Transverse colon (tissue), 3 donors: ENCODE measurements around the gene SIRT2.

Source experiments
- EP300 ChIP-seq: sonication (generic); formaldehyde crosslinking; IDR thresholded peaks from one replicate; pipeline ENCODE4 v1.6.1; 2017; ENCODE audit warnings: antibody characterized with exemption, low read depth
- POLR2A ChIP-seq: fragments of 450-650 bp; IDR thresholded peaks from one replicate; pipeline ENCODE4 v1.6.1; 2016; ENCODE audit warnings: antibody characterized with exemption, mild to moderate bottlenecking, moderate library complexity
- TF ChIP-seq, protein P1 (sequence below), 5 experiments: fragments of 200-600 bp in 3 of 5; fragments of 450-650 bp in 2 of 5; sonication (generic) in 3 of 5; IDR thresholded peaks; 1 replicate in 2 of 5; 2 replicates in 3 of 5; pipeline ENCODE4 v1.5.1; 2016 to 2017; ENCODE audit warnings: antibody characterized with exemption in 5 of 5, inconsistent platforms in 3 of 5, mild to moderate bottlenecking in 2 of 5, moderate library complexity in 1 of 5

DNA sequence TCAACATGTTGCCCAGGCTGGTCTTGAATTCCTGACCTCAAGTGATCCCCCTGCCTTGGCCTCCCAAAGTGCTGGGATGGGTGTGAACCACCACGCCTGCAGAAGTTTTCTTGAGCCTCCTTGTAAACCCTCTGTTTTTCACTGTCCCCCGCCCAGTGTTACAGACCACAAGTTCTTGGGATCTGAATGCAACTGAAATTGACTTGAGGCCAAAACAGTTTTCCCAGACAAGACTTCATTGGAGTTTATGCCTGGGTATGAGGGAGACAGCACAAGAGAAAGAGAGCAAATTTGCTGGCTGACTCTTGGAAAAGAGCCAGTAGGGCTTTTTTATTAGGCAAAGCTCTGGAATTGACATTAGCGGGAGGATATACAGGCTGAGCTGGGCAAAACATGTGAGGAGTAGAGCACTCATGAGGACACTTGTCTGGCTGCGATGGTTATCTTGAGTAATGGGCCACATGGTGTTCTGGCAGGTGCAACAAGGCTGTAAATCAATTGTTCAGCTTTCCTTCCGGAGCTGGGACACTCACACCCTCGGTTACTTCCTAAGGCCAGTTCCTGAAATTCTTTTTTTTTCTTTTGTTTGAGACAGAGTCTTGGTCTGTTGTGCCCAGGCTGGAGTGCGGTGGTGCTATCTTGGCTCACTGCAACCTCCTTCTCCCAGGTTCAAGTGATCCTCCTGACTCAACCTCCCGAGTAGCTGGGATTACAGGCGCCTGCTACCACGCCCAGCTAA, 36.9 kb downstream of the SIRT2 start:
- TF ChIP-seq, protein P1, sequence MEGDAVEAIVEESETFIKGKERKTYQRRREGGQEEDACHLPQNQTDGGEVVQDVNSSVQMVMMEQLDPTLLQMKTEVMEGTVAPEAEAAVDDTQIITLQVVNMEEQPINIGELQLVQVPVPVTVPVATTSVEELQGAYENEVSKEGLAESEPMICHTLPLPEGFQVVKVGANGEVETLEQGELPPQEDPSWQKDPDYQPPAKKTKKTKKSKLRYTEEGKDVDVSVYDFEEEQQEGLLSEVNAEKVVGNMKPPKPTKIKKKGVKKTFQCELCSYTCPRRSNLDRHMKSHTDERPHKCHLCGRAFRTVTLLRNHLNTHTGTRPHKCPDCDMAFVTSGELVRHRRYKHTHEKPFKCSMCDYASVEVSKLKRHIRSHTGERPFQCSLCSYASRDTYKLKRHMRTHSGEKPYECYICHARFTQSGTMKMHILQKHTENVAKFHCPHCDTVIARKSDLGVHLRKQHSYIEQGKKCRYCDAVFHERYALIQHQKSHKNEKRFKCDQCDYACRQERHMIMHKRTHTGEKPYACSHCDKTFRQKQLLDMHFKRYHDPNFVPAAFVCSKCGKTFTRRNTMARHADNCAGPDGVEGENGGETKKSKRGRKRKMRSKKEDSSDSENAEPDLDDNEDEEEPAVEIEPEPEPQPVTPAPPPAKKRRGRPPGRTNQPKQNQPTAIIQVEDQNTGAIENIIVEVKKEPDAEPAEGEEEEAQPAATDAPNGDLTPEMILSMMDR (IDR thresholded peaks at IDR 0.05), result no peak
- peak; percentile 49 for TF ChIP-seq EP300
- TF ChIP-seq POLR2A, result no peak
